Stimulated activated CD4-positive, alpha-beta T cell treated with anti-CD3 and anti-CD28 coated beads, Interleukin-1b, Interleukin-23, amount 100 ng/mL, for 4 hours (primary cell): Measurements from ENCODE around the gene GMEB2.
"Not testable (repeated sequence)": the region's sequence is repeated elsewhere in the genome, so short reads cannot be mapped to it uniquely, and the experiment has no call there.

Source experiments
- DNase-seq, 2 donors: peaks; one replicate each; pipeline ENCODE4 v3.0.0-alpha.2; 2020; ENCODE audit warnings: low read depth in 2 of 2

Gene GMEB2

DNA sequence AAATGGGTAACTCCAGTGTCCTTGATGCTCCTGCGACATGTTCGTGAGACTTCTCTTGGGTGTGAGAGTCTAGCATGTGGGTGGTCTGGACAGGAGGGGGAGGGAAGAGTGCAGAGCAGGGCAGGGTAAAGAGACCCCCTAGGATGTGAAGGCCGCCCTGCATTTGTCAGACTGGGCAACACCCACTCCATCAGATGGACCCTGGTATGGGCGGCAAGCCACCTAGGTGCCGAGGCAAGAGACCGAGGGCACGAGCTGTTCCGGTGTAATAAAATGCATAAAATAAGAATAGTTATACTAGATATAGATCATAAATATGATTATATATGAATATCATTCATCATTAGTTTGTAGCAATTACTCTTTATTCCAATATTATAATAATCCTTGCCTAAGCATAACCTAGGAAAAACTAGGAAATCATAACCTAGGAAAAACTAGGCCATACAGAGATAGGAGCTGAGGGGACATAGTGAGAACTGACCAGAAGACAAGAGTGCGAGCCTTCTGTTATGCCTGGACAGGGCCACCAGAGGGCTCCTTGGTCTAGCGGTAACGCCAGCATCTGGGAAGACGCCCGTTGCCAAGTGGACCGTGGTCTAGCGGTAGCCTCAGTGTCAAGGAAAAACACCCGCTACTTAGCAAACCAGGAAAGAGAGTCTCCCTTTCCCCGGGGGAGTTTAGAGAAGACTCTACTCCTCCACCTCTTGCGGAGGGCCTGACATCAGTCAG lies 12.9 kb downstream of the GMEB2 start:
- DNase-seq: not testable (repeated sequence)

DNA sequence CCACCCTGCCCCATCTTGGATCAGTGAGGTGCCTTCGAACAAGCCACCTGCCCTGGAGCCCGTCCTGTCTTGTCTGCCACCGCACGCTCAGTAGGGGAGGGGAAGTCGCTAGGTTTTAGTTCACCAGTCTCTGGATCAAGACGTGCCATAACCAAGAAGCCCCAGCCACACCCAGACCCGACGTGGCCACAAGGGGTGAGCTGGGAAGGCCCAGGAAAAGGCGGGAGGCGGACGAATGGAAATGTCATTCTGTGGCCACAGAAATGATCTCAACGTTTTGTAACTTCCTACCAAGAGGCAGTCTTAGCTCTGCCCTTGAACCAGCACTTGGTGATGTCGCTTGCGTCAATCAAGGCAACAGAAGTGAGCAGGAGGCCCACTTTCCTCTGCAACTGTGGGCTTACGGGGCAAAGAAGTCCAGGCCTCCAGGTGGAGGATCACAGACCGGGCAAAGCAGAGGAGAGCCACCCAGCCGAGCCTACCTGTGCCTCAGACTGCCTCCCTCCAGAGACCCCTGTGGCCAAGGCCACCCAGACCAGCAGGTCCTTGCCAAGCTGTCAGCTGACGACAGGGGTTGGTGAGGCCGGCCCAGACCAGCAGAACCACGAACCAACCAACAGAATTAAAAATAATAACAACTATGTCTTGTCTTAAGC lies 14.5 kb downstream of the GMEB2 start:
- DNase-seq: no peak

DNA sequence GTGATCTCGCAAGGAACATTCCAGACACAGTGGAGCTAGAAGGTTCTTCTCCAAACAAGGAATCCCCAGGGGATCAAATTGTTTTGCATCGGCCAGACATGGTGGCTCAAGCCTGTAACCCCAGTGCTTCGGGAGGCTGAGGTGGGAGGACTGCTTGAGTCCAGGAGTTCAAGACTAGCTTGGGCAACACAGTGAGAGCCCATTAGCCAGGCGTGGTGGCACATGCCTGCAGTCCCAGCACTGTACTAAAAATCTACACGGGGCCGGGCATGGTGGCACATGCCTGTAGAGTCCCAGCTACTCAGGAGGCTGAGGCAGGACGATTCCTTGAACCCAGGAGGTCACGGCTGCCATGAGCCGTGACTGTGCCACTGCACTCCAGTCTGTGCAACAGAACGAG lies 15.3 kb downstream of the GMEB2 start:
- DNase-seq: no peak

DNA sequence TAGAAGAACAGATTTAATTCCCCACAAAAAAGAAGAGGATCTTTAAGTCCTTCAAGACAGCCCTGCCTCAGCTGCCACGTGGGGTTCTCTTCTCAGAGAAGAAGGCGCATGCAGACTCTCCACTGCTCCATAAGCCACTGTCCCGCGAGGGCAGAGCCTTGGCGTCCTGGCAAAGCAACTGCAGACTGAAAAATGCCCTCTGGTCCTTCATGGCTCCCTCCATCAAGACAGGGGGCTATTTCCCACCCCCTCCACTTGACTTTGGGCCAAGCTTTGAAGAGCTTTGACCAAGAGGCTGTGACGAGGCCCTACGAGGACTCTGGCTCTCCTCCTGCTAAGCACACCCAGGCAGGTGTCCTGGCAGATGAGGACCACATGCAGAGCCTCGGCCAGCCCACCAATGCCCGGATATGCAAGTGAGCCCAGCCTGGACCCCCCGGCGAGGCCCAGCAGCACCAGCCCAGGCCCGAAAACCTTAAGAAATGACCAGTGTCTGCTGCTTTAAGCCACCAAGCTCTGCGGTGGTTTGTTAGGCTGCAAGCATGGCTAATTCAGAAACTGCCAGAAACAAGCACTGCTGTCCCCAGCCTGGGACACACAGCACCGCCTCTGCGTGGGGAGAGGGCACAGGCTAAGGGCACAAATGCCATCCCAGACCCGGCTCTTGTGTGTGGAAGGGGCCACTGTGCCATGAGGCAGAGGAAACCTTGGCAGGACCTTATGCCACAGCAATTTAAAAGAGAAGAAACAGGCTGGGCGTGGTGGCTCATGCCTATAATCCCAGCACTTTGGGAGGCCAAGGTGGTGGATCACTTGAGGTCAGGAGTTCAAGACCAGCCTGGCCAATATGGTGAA lies 16.1 kb downstream of the GMEB2 start:
- no peak for DNase-seq

DNA sequence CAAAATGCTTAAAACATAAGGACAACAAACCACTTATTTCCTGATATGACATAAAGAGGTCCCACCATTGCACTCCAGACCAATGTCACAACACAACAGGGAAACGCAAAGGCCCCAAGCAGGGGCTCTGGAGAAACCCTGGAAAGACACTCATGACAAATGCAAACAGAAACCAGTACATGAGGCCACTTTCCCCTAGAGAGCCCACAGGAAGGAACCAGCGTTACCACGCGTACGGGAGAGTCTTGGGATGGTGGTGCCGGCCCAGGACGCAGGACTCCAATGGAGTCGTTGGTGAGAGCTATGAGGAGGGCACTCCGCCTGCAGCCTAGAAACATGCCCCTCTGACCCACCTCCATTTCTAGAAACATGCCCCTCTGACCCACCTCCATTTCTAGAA lies 20.2 kb downstream of the GMEB2 start:
- DNase-seq: no peak

DNA sequence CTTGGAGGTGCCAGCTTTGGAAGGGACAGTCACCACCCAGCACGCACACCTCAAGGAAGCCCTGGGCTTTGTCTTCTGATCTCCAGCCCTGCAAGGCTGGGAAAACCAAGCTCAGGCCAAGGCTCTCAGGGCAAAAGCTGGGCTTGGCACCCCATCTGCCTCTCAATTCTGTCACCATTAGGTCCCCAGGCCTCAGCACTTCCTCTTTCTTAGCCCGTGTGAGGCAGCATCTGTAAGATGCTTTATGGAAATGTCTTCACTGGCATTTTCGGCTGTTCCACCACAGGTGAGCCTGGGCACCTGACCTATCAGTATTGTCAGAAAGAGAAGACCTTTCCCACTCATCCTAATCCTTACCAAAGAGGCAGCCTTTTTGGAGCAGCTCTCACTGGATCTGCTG lies 24.6 kb downstream of the GMEB2 start:
- no peak for DNase-seq

DNA sequence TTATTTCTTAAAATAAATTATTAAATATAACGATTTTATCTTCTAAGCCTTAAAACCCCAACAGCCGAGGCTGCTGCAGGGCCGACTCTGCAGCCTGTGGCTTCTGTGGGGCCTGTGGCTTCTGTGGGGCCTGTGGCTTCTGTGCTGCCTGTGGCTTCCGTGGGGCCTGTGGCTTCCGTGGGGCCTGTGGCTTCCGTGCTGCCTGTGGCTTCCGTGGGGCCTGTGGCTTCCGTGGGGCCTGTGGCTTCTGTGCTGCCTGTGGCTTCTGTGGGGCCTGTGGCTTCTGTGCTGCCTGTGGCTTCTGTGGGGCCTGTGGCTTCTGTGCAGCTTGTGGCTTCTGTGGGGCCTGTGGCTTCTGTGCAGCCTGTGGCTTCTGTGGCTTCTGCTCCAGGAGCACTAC lies 25.2 kb downstream of the GMEB2 start:
- not testable (repeated sequence) for DNase-seq

DNA sequence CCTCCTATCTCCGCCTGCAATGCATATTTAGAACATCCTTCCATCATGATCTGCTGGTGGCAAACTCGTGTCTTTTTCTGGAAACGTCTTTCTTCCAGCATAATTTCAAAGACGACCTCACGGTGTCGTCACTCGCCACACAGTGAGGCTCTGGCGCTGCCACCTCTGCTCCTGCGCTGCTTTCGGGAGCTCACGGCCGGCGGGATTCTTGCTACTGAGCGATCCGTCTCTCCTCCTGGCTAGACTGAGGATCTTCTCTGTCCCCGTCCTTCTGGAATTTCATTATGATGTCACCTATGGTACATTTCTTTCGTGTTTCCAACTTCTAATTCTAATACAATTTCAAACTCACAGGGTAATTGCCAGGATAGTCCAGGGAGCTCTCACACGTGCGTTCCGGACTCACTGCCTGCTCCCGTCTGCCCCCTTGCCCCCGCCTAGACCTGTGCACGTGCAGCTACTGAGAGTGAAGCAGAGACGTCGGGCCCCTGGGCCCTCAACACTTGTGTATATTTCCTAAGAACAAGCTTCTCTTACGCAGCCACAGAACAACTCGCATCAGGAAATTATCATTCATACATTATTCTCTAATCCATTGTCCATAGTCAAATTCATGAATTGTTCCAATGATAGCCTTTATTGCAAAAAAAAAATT lies 27.4 kb downstream of the GMEB2 start:
- no peak for DNase-seq

DNA sequence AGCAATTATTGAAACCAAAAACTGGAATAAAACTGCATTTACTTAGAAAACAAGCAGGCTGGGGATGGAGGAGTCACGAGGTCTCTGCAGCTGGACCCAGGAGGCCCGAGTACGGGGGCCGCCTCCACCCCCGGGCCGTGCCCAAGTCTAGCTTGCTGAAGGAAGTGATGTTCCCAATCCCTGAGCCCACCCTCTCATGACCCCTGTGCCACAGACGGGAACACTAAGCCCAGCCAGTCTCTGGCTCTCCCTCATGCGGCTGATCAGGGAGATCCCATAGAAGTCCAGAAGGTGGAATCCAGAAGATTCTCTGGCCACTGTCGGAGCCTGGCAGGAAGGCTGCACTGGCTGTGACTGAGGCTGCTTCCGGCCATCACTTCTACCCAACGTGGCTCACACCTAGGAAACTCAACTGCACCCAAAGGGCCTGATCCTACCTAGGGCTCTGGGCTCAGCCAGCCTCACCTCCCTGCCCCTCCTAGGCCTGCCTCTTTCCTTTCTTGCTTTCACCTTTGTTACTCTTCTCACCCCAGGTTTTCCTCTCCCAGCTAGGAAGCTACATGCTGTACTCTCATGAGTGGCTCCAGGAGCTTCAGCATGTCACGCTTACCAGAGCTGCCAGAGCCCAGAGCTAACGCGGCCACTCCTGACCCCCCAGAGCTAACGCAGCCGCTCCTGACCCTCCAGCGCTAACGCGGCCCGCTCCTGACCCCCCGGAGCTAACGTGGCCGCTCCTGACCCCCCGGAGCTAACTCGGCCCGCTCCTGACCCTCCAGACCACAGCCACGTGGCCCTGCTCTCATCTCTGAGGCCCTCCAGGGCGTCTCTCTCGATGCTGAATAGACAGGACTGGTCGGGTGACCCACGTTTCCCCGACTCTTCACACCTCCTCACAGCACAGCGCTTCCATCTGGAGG lies 28.2 kb downstream of the GMEB2 start:
- no peak for DNase-seq

DNA sequence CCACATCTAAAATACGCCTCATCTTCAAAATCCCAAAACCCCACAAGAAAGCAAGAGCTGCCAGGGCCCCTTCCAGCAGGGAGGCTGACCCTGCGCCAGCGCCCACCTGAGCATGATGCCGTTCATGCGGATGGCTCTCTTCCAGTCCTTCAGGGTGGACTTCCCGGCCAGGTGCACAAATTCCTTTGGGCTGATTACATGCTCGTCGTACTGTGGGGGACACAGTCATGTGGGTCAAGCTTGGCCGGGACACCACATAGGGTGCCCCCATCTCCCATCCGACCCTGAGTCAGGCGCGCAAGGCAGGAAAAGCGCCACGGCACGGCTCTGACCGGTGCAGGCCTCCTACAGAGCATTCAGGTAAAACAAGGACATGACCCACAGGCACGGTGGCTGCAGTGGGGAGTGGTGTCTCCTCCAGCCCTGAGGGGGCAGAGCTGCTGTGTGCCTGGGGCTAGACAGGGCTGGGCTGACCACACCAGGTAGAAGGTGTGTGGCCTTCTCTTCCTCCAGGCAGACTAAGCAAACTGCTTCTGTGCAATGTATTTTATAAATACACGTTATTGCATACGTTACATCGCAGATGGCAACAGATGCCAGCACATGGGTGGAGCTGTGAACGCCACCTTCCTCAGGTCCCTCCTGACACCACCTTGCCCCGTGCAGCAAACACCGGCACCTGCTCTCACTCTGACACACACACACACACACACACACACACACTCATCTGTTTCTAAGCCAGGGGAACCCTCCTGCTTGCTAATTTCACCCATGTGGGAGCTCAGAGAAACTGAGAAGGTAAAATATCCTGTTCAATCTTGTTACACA lies 29.0 kb downstream of the GMEB2 start:
- DNase-seq: no peak

DNA sequence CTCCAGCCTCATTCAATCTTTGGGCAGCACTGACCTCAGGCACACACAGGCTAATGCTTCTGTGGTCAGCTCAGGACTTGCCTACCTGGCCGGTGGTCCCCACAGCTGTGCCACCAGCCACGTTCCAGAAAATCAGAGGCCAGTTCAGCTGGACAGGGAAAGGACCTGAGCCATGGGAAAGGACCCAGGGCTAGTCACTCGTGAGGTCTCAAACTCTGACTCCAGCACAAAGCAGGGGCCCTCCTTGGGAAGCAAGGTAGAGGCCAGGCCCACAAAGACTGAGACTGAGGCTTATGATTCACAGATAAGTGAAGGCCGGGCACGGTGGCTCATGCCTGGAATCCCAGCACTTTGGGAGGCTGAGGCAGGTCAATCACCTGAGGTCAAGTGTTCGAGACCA lies 30.5 kb downstream of the GMEB2 start:
- no peak for DNase-seq

DNA sequence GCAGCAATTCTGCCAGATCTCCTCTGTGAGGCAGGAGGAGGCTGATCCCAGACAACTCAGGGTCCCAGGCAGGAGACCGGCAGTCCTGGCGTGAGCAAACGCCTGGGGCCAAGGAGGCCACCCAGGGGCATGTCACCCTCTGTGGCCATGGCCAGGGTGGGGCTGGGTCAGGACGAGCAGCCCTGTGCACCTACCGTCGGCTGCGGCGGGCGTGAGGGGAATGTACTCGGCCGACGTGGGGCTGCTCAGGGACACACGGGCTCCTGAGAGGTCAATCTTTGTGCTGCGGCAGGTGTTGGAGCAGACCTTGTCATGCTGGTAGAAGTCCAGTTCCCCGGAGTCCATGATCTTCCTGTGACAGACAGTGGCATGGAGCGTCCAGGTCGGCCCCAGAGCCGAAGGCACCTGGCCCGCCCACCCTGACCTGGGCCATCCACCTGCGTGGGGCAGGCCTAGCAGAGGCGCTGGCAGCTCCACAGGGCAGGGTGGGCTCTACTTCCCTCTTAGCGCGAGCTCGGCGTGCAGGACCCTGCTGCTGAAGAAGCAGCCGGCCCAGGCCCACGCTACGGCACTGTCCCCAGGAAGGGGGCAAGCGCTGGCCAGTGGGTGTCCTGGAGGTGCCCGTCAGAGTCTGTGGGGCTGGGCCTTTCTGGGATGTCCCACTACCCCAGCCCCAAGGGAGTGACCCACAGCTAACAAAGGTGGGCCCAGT lies 31.3 kb downstream of the GMEB2 start:
- no peak for DNase-seq

DNA sequence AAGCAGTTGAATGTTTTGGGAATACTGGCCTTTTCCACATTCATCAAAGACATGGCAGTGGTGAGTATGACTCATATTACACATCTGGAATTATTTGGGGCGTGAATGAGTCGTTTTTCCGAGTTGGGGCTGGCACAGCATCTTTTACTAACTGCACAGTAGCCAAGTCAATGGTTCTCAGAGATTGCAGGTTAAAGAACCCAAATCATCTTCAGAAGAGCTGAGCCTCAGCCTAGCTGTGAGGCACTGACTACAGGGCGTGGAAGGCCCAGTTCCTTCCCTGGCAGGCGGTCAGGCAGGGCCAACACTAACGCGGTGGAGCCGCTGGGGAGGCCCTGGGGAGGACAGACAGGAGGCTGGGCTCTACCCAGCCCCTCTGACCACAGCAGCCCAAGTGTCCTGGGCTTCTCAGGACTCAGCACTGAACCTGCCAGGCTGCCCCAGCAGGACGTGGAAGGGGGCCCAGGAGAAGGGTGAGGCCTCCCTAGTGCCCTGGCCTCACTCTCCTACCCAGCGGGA lies 32.8 kb downstream of the GMEB2 start:
- DNase-seq: no peak

DNA sequence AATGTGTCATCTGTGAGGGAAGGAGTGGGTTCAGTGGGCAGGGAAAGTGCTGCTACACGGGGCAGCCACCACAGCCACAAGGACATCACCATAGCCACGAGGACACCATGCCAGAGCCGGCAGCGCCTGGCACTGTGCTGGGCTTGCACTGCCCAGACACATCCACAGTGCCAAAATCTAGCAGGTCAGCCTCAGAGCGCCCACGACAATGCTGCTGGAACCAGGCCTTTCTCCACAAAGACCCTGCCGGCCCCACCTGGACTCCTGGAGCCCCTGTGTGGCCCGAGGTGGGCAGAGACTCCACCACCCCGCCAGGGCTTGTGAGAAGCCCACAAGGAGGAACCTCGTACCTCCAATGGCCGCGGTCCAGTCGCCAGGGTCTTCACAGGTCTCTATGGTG lies 34.2 kb downstream of the GMEB2 start:
- DNase-seq: no peak

DNA sequence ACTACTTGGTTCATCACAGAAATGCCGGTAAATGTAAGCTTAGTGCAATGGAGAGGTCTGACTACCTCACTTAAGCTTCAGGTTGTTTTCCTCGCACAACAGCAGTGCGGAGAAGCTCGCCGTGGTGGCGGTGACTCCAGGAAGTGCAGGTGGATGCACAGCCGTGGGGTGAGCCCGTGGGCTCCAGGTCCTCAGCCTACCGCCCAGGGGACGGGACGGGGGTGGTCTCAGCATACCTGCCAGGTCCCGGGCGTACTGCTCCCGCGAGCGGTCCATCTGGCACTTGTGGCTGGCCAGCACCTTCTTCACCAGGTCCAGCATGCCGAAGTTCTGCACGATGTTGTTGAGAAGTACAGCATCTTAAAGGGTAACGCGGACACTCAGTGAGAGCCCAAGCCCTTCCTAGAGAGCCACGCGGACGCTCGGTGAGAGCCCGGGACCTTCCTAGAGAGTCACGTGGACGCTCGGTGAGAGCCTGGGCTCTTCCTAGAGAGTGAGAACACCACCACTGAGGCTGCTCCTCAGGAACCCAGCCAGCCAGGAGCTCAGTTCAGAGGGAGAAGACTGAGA lies 35.0 kb downstream of the GMEB2 start:
- no peak for DNase-seq

DNA sequence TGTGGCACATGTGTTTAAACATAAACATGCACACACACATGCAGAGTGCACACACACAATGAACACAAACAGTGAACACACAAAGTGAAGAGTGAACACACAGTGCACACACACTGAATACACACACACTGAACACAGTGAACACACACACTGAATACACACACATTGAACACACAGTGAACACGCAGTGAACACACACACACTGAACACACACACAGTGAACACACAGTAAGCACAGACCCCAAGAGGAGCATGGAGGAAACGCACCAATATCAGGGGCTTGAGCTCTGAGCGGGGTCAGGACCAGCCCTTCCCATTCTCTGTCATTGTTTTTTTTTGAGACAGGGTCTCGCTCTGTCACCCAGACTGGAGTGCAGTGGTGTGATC lies 35.8 kb downstream of the GMEB2 start:
- DNase-seq: no peak

DNA sequence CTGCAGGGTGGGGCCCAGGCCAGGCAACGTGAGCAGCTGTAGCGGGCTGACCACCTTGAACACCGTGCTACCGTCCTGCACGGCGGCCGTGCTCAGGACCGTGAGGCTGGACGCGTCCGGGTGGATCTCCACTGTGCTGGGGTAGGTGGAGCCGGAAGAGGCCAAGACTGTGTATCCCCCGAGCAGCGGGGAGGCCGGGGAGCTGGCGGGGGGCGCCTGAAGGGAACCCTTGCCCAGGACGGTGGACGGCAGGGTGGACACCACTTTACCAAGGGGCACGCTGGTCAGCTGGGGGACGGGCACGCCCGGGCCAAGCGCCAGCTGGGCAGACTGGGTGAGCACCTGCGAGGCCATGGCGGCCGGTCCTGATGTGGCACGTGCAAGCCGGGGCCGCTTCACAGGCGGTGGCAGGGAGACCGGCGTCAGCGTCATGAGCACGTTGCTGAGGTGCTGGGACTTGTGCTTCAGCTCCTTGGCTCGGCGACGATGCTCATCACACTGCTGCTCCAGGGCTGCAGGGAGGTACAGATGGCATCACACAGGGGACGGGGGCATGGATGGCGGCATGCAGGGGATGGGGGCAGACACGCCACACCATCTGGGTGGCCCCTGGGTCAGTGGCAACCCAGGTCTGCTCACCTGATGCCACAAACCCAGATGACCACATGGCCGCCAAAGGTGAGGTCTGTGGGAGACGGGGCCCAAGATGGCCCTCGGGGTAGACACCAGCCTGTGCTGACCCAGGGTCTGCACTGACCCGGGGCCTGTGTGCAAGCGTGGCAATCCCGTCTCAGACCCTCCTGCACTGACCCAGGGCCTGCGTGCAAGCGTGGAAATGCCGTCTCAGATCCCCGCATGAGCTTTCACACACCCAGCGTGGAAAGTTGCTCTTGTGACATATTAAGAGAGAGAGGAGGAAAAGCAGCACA lies 36.4 kb downstream of the GMEB2 start:
- no peak for DNase-seq
